Keratinocyte (primary cell): ENCODE data around the gene ARHGAP35.
"Not testable (repeated sequence)": the region's sequence is repeated elsewhere in the genome, so short reads cannot be mapped to it uniquely, and the experiment has no call there.

Experiments
- EZH2 ChIP-seq: IDR thresholded peaks from one replicate; pipeline ENCODE4 v1.6.1; 2012; ENCODE audit warnings: inconsistent platforms, mild to moderate bottlenecking, low read length, moderate library complexity
- TF ChIP-seq, protein P1 (sequence below), 3 experiments: IDR thresholded peaks in 1 of 3; conservative IDR thresholded peaks in 1 of 3; optimal IDR thresholded peaks in 1 of 3; 2 replicates in 2 of 3; 3 replicates in 1 of 3; pipeline versions ENCODE3 to v1.5.1; 2011; ENCODE audit warnings: low read length in 3 of 3, mild to moderate bottlenecking in 3 of 3, moderate library complexity in 2 of 3, control low read depth in 1 of 3, inconsistent platforms in 1 of 3; ENCODE audit not compliant: insufficient read depth in 2 of 3; ENCODE audit errors: extremely low read depth in 1 of 3

DNA sequence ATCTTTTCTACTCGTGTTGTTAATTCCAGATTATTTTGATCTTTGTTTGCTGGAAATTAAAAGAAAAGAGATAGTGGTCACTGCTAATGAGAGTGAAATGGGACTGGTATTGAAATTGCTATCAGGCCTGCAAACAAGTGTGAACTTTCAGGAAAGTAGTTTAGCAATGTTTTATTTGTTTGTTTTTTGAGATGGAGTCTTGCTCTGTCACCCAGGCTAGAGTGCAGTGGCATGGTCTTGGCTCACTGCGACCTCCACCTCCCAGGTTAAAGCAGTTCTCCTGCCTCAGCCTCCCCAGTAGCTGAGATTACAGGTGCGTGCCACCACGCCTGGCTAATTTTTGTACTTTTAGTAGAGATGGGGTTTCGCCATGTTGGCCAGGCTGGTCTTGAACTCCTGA, 10.4 kb downstream of the ARHGAP35 start:
- TF ChIP-seq, protein P1, sequence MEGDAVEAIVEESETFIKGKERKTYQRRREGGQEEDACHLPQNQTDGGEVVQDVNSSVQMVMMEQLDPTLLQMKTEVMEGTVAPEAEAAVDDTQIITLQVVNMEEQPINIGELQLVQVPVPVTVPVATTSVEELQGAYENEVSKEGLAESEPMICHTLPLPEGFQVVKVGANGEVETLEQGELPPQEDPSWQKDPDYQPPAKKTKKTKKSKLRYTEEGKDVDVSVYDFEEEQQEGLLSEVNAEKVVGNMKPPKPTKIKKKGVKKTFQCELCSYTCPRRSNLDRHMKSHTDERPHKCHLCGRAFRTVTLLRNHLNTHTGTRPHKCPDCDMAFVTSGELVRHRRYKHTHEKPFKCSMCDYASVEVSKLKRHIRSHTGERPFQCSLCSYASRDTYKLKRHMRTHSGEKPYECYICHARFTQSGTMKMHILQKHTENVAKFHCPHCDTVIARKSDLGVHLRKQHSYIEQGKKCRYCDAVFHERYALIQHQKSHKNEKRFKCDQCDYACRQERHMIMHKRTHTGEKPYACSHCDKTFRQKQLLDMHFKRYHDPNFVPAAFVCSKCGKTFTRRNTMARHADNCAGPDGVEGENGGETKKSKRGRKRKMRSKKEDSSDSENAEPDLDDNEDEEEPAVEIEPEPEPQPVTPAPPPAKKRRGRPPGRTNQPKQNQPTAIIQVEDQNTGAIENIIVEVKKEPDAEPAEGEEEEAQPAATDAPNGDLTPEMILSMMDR (optimal IDR thresholded peaks at IDR 0.05 in 1 of 3, IDR thresholded peaks at IDR 0.05 in 1 of 3, conservative IDR thresholded peaks at IDR 0.05 in 1 of 3; ENCODE audit: extremely low read depth in 1 of 3, insufficient read depth in 2 of 3, low read length in 3 of 3): not testable (repeated sequence)
- not testable (repeated sequence) for TF ChIP-seq EZH2
